Smooth muscle cell (in vitro differentiated cells): ENCODE data around the gene BRAF. TPM values are rescaled to one million over a fixed set of nuclear protein-coding genes. Genes with fewer than 3 reads are reported as not detected.
"Not testable (repeated sequence)": the region's sequence is repeated elsewhere in the genome, so short reads cannot be mapped to it uniquely, and the experiment has no call there.

Source experiments
- DNase-seq: peaks from one replicate; lab custom pipeline; 2025; ENCODE audit not compliant: unreplicated experiment; lab: John Stamatoyannopoulos, UW
- H2AFZ ChIP-seq: fragments of 200-600 bp; sonication (generic); 2 replicates; pipeline ENCODE4 v1.6.0; 2016; ENCODE audit warnings: antibody characterized with exemption, low read depth, mild to moderate bottlenecking
- H3F3A ChIP-seq: fragments of 200-600 bp; sonication (generic); 2 replicates; pipeline ENCODE4 v1.6.0; 2017; ENCODE audit warnings: antibody characterized with exemption, low read depth
- H3K27ac ChIP-seq: fragments of 200-600 bp; sonication (generic); 2 replicates; pipeline ENCODE4 v1.5.1; 2016; ENCODE audit warnings: low read depth, mild to moderate bottlenecking
- H3K27me3 ChIP-seq: fragments of 200-600 bp; sonication (generic); 2 replicates; pipeline ENCODE4 v1.6.1; 2016; ENCODE audit warnings: low read depth, mild to moderate bottlenecking
- H3K36me3 ChIP-seq: fragments of 200-600 bp; sonication (generic); 2 replicates; pipeline ENCODE4 v1.5.1; 2016; ENCODE audit warnings: low read depth
- H3K4me1 ChIP-seq: fragments of 200-600 bp; sonication (generic); 2 replicates; pipeline ENCODE4 v1.5.1; 2016; ENCODE audit warnings: low read depth
- H3K4me2 ChIP-seq: fragments of 200-600 bp; sonication (generic); 2 replicates; pipeline ENCODE4 v1.6.0; 2016; ENCODE audit warnings: mild to moderate bottlenecking
- H3K4me3 ChIP-seq: fragments of 200-600 bp; sonication (generic); 2 replicates; pipeline ENCODE4 v1.5.1; 2016; ENCODE audit warnings: mild to moderate bottlenecking
- H3K79me2 ChIP-seq: fragments of 200-600 bp; sonication (generic); 2 replicates; pipeline ENCODE4 v1.6.0; 2016; ENCODE audit warnings: low read depth, mild to moderate bottlenecking
- H3K9ac ChIP-seq: fragments of 200-600 bp; sonication (generic); 2 replicates; pipeline ENCODE4 v1.6.0; 2016; ENCODE audit warnings: low read depth
- H3K9me3 ChIP-seq: fragments of 200-600 bp; sonication (generic); replicated peaks from 2 replicates; pipeline ENCODE4 v1.5.1; 2016; ENCODE audit warnings: low read depth
- H4K20me1 ChIP-seq: fragments of 200-600 bp; sonication (generic); 2 replicates; pipeline ENCODE4 v1.6.0; 2016; ENCODE audit warnings: low read depth
- CTCF ChIP-seq: fragments of 200-600 bp; sonication (generic); IDR thresholded peaks from 2 replicates; pipeline ENCODE4 v1.5.1; 2017; ENCODE audit warnings: borderline replicate concordance, mild to moderate bottlenecking, antibody characterized with exemption; ENCODE audit not compliant: insufficient read depth, poor library complexity, severe bottlenecking
- WGBS: methylation state at CpG from one replicate; pipeline ENCODE4 v1.1.7; 2016; ENCODE audit warnings: low lambda C conversion rate; 5-methylcytosine and 5-hydroxymethylcytosine counted together
- polyA plus RNA-seq: library from polyadenylated mRNA; unstranded; fragments of >200 nt; fragmentation: Nextera tagmentation; extraction: Ambion mirVana; gene quantifications from 2 replicates; pipeline ENCODE4 v1.2.1, GENCODE V29; 2016
- total RNA-seq: library from RNA; depleted of rRNA; stranded (reverse); fragments of >200 nt; gene quantifications from 2 replicates; pipeline ENCODE4 v1.2.3, GENCODE V29; 2014

Gene BRAF
- total and polyA plus RNA-seq, 2 experiments from 2014 or later = 6.5 to 28.9 TPM

GRCh38 chr7:140679186-140679585, 245.5 kb downstream of the BRAF start:
- Histone ChIP-seq H3K4me1 (peaks cover 8% of the 10 kb centered on the region), H3K9ac (no peak overlapping the region), H4K20me1 (no peaks in the 10 kb centered on the region), H2AFZ (no peak overlapping the region), H3K9me3 (no peaks in the 10 kb centered on the region), H3K27me3 (no peaks in the 10 kb centered on the region), H3K79me2 (no peaks in the 10 kb centered on the region), H3F3A (no peaks in the 10 kb centered on the region), H3K36me3 (no peaks in the 10 kb centered on the region), H3K4me3 (no peak overlapping the region), H3K4me2 (no peak overlapping the region), H3K27ac (no peak overlapping the region)
- 98% methylated on average over 9 of the region's 9 CpGs for WGBS
- DNase-seq = no peak
- no peak for TF ChIP-seq CTCF

GRCh38 chr7:140678816-140679130, 246.0 kb downstream of the BRAF start:
- Histone ChIP-seq H3K4me2 (no peak overlapping the region), H3K9me3 (no peaks in the 10 kb centered on the region), H3K27ac (no peak overlapping the region), H3K4me1 (peaks cover 4% of the 10 kb centered on the region), H3F3A (peaks cover under 1% of the 10 kb centered on the region), H3K27me3 (no peaks in the 10 kb centered on the region), H3K4me3 (no peak overlapping the region), H2AFZ (no peak overlapping the region), H3K36me3 (no peaks in the 10 kb centered on the region), H4K20me1 (no peaks in the 10 kb centered on the region), H3K79me2 (no peaks in the 10 kb centered on the region), H3K9ac (no peak overlapping the region)
- TF ChIP-seq CTCF = no peak
- DNase-seq = no peak
- WGBS = 90% methylated on average over 7 of the region's 7 CpGs

GRCh38 chr7:140678081-140678815, 246.5 kb downstream of the BRAF start:
- TF ChIP-seq CTCF = no peak
- H3F3A ChIP-seq = peaks cover 3% of the 10 kb centered on the region
- no peak overlapping the region for H3K4me2 ChIP-seq
- no peaks in the 10 kb centered on the region for H3K9me3 ChIP-seq
- H3K27me3 ChIP-seq = no peaks in the 10 kb centered on the region
- H3K79me2 ChIP-seq = no peaks in the 10 kb centered on the region
- H3K4me3 ChIP-seq = no peak overlapping the region
- 96% methylated on average over 20 of the region's 20 CpGs for WGBS
- no peaks in the 10 kb centered on the region for H3K36me3 ChIP-seq
- no peak for DNase-seq
- H4K20me1 ChIP-seq = no peaks in the 10 kb centered on the region
- no peaks in the 10 kb centered on the region for H3K4me1 ChIP-seq
- H3K9ac ChIP-seq = no peak overlapping the region
- H3K27ac ChIP-seq = no peak overlapping the region
- no peak overlapping the region for H2AFZ ChIP-seq

GRCh38 chr7:140677496-140677895, 247.2 kb downstream of the BRAF start:
- no peak for DNase-seq

GRCh38 chr7:140676956-140677355, 247.8 kb downstream of the BRAF start:
- not testable (repeated sequence) for H3K4me2 ChIP-seq, H3K4me1 ChIP-seq, H2AFZ ChIP-seq, H3K4me3 ChIP-seq, H3K9me3 ChIP-seq, H3K27me3 ChIP-seq, H4K20me1 ChIP-seq, H3K79me2 ChIP-seq, H3K27ac ChIP-seq, H3F3A ChIP-seq, H3K9ac ChIP-seq, DNase-seq, H3K36me3 ChIP-seq
- WGBS = 96% methylated on average over 11 of the region's 11 CpGs

More at GRCh38 chr7:140677496-140677895, 247.2 kb downstream of the BRAF start:
- Histone ChIP-seq H3K4me3 (no peak overlapping the region), H3K4me2 (no peak overlapping the region), H3K27ac (no peak overlapping the region), H2AFZ (no peak overlapping the region), H3F3A (peaks cover 3% of the 10 kb centered on the region), H3K9me3 (no peaks in the 10 kb centered on the region), H3K9ac (no peak overlapping the region), H3K79me2 (no peaks in the 10 kb centered on the region), H3K4me1 (no peaks in the 10 kb centered on the region), H3K27me3 (no peaks in the 10 kb centered on the region), H3K36me3 (no peaks in the 10 kb centered on the region), H4K20me1 (no peaks in the 10 kb centered on the region)
- no peak for TF ChIP-seq CTCF
- whole genome bisulfite sequencing = 100% methylated on average over 3 of the region's 3 CpGs
